Hematopoietic multipotent progenitor cell treated with erythropoietin and hydrocortisone succinate and interleukin-3 and kit ligand, for 4 days (in vitro differentiated cells): ENCODE measurements around the gene CACNA2D1.

ENCODE experiments used
- DNase-seq: peaks from one replicate; pipeline ENCODE4 v3.0.0-alpha.2; 2015

The CACNA2D1 gene

DNA sequence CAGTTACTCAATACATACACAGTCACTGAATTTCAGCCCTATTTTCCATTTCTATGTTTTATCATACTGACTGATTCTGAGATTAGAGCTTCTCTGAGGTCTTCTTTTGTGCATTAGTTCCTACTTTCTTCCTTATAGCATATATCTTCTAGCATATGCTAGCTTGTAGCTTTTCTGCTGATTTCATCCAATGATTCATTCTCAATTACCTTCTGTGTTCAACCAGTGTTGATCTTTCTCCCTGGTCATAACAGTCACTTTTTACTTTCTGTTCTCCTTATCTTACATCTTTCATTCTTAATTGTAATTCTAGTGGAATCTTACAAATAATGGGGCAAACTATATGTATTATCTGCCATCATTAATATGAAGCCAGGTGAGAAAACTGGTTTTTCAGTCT is 514.2 kb downstream of the CACNA2D1 start:
- no peak for DNase-seq

DNA sequence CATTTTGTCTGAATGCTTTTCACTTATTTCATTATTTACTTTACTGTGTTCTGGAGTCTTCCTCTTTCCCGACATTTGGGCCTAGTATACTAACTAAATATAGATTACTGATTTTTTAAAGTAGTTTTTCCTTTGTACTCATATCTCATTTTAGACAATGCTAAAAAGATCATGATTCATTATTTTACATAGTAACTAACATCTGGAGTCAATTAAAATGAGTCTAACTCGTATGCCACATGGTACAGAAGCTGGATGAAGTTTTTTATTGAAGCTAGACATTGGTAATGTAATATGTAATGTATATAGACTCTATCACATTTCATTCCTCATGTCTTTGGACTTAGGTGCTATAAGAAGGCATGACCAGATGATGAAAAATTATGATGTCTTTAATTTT is 517.4 kb downstream of the CACNA2D1 start:
- DNase-seq, result no peak

DNA sequence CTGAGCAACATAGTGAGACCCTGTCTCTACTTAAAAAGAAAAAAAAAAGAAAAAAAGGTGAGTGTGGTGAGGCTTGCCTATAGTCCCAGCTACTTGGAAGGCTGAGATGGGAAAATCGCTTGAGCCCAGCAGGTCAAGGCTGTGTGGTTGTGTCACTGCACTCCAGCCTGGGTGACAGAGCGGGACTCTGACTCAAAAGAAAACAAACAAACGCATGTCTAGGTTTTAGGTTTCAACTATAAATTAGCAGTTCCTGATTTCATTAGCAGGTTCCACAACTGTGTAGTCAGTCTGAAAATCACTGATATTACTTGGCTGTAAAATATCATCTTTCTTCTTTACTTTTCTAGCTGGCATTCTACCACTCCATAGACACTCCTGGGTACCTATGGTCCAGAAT is 518.0 kb downstream of the CACNA2D1 start:
- DNase-seq, result no peak

DNA sequence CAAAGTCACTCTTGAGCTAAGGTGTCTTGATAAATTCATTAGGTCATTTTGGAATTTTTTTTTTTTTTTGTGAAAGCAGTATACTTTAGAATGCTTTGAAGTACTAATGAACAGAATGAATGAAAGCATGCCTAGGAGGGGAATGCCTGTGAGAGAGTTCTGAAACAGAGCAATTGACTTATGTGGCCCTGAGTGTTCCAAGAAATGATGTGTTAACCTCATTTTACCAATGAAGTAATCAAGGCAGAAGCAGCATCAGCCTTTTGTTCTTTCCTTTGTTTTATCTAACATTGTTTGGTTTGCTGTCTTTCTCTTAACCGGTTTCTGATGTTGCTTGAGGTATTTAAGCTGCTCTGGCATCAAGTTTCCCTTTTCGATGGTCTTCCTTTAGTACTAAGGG is 519.1 kb downstream of the CACNA2D1 start:
- no peak for DNase-seq

DNA sequence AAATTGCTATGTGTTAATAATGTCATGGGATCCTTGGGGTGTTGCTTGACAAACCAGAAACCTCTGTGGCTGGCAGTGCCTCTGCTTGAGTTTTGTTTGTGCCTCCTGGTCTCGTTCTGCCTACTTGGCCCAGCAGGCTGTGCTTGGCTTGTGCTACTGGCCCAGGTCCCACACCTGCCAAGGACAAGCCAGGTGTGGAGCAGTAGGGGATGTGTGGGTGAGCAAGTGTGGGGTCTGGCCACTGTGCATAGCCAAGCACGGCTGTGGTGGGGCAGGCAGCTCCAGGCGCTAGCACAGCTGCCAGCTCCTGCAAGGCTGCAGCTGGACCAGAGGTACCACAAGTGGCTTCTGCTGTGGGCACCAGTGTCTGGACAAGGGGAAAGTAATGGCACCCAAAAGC is 524.1 kb downstream of the CACNA2D1 start:
- no peak for DNase-seq

DNA sequence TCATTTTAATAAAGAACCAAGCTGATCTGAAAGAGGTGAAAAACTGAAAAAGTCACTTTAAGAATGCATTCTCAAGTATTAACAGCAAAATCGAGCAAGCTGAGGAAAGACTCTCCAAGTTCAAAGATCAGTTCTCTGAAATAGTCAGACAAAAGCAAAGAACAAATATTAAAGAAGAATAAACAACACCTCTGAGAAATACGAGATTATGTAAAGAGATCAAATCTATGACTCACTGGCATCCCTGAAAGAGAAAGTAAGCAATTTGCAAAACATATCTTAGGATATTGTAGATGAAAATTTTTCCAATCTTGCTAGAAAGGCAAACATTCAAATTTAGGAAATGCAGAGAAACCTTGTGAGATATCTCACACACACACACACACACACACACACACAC is 535.4 kb downstream of the CACNA2D1 start:
- DNase-seq, result no peak

DNA sequence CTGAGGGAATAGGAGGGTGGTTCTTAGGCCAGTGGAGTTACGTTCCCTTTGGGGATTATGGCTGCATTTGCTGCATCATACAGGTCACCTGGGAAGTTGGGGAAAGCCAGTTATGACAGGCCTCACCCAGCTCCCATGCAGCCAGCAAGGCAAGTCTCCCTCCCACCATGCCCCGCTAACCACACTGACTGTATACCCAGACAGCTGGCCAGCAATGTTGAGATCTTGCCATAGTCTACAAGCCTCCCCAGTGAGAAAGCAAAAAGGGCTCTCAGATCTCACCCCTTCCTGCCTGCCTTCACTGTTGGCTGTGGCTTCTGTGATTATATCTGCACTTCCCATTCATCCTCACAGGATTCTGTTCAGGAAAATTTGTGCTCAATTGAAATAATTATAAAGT is 540.5 kb downstream of the CACNA2D1 start:
- DNase-seq, result no peak

DNA sequence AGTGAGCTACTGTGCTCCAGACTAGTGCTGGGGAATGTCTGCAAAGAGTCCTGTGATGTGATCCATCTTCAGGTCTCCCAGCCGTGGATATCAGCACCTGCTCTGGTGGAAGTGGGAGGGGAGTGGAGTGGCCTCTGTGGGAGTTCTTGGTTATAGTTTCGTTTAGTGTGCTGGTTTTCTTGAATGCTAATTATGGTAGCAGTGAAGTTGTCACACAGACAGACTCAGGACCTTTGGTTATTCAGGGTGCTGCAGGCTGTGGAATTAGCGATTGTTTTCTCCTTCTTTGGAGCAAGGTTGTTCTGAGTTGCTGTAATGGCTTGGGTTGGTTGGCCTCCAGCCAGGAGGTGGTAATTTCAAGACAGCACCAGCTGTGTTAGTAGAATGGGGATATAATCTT is 541.0 kb downstream of the CACNA2D1 start:
- no peak for DNase-seq
